Calu3 (cell line): Measurements from ENCODE around the gene TNFAIP8L3. TPM values are rescaled to one million over a fixed set of nuclear protein-coding genes. Genes with fewer than 3 reads are reported as not detected.
"Not testable (repeated sequence)": the region's sequence is repeated elsewhere in the genome, so short reads cannot be mapped to it uniquely, and the experiment has no call there.

Source experiments
- Bru-seq: library from RNA; stranded (reverse); fragments of 400-500 nt; gene quantifications from one replicate; lab custom pipeline; 2021; lab: Mats Ljungman, UMichigan
- BruChase-seq, 2 experiments: library from RNA; stranded (reverse); fragments of 400-500 nt; gene quantifications; one replicate each; lab custom pipeline; 2021; lab: Mats Ljungman, UMichigan
- BruUV-seq: library from RNA; stranded (reverse); fragments of 400-500 nt; replicated peaks from 2 replicates; lab custom pipeline; 2021; lab: Mats Ljungman, UMichigan
- CTCF ChIA-PET: fragments of 300-600 bp; sonication (Branson Sonifier 250); formaldehyde crosslinking; loops from one replicate; lab custom pipeline; 2022; ENCODE audit warnings: antibody characterized with exemption; lab: Charles Lee
- DNase-seq: peaks from one replicate; pipeline ENCODE4 v3.0.0; 2022
- H3K27ac Mint-ChIP-seq: one replicate; pipeline ENCODE4 v1.8.0; 2022; ENCODE audit warnings: mixed read lengths; ENCODE audit not compliant: unreplicated experiment
- H3K27me3 Mint-ChIP-seq: one replicate; pipeline ENCODE4 v1.8.0; 2022; ENCODE audit warnings: mixed read lengths; ENCODE audit not compliant: unreplicated experiment
- H3K36me3 Mint-ChIP-seq: one replicate; pipeline ENCODE4 v1.8.0; 2022; ENCODE audit warnings: mild to moderate bottlenecking, moderate library complexity, mixed read lengths; ENCODE audit not compliant: insufficient read depth, unreplicated experiment
- H3K4me1 Mint-ChIP-seq: one replicate; pipeline ENCODE4 v1.8.0; 2022; ENCODE audit warnings: mild to moderate bottlenecking, low read depth, mixed read lengths; ENCODE audit not compliant: unreplicated experiment
- H3K4me3 Mint-ChIP-seq: one replicate; pipeline ENCODE4 v1.8.0; 2022; ENCODE audit warnings: mild to moderate bottlenecking, low read depth, moderate library complexity, mixed read lengths; ENCODE audit not compliant: unreplicated experiment
- H3K9me3 Mint-ChIP-seq: one replicate; pipeline ENCODE4 v1.8.0; 2022; ENCODE audit warnings: low read depth, mixed read lengths; ENCODE audit not compliant: unreplicated experiment
- intact Hi-C: fragments of 100-400 bp; cut with micrococcal nuclease; formaldehyde crosslinking; loops from one replicate; pipeline ENCODE4 v1.10.0; 2022; ENCODE audit not compliant: unreplicated experiment
- long read RNA-seq: library from polyadenylated mRNA; stranded (forward); transcript quantifications from one replicate; pipeline ENCODE4 v2.0.0, GENCODE V29; 2022
- total RNA-seq: library from RNA; stranded (reverse); gene quantifications from 2 replicates; pipeline ENCODE4 v1.2.3, GENCODE V29; 2022
- TF ChIP-seq, protein P1 (sequence below): fragments of 200-600 bp; IDR thresholded peaks from one replicate; pipeline ENCODE4 v1.8.0; 2022; ENCODE audit warnings: antibody characterized with exemption; ENCODE audit not compliant: unreplicated experiment

The TNFAIP8L3 gene
- total RNA-seq (not detected in 2 replicates), Bru-seq, nascent RNA (percentile 7 among the genes with signal in this experiment), BruChase-seq, experiment 1, labeled RNA remaining after a 6-hour chase (percentile 5 among the genes with signal in this experiment), BruChase-seq, experiment 2, labeled RNA remaining after a 2-hour chase (not detected)
- long read RNA-seq, partial matches to known transcripts, result 0 of 2 reads
- long read RNA-seq, other reads (novel, unspliced or antisense), result 0 of 2 reads

DNA sequence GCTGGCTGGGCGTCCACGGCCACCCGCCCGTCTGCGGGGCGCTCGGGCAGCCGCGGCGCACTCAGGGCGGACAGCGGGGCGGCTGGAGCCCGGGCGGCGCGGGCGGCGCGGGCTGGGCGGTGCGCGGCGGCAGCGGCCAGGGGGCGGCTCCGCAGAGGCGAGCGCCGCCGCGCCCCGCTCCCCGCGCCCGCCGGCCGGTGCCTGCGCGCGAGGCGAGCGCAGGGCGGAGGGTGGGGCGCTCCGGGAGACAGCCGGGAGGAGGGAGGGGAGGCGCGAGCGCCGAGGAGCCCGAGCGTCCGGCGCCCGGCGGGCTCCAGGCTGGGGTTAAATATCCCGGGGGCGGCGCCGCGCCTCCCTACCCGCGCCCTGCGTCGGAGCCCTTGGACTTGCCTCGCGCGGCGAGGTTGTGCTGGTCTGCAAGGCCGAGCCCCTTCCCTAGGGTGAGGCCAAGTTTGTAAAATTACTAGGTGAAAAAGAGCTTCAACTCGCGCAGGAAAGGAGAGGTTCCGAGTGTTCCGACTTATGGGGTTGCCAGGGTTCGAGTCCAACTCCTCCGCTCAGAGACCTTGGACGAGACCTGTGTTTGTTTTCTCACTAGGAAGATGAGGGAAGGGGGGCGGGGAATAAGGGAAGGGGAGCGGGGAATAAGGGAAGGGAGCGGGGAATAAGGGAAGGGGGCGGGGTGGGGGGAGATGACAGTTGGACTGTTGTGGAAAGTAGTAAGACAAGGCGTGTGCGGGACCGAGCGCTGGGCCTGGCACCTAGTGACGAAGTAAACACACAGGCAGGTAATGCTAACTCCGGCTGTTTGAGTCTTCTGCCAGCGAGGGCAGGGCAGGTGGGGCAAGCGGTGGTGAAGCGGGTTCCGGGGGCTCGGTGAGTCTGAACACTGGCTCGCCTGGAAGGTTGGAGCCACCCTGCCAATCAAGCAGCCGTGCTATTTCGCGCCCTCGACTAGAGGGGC lies at the start of gene TNFAIP8L3:
Gene TNFAIP8L3 (minus strand): TSS at position 301 of the 964 bp plus-strand sequence. CDS start 311 bp downstream, outside the sequence.
- no TSS peak for BruUV-seq
- peak within 1 kb of the TSS; percentile 66 for H3K4me3 Mint-ChIP-seq
- intact Hi-C loops, result no loop called here
- TF ChIP-seq, protein P1, sequence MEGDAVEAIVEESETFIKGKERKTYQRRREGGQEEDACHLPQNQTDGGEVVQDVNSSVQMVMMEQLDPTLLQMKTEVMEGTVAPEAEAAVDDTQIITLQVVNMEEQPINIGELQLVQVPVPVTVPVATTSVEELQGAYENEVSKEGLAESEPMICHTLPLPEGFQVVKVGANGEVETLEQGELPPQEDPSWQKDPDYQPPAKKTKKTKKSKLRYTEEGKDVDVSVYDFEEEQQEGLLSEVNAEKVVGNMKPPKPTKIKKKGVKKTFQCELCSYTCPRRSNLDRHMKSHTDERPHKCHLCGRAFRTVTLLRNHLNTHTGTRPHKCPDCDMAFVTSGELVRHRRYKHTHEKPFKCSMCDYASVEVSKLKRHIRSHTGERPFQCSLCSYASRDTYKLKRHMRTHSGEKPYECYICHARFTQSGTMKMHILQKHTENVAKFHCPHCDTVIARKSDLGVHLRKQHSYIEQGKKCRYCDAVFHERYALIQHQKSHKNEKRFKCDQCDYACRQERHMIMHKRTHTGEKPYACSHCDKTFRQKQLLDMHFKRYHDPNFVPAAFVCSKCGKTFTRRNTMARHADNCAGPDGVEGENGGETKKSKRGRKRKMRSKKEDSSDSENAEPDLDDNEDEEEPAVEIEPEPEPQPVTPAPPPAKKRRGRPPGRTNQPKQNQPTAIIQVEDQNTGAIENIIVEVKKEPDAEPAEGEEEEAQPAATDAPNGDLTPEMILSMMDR, result no peak
- H3K27me3 Mint-ChIP-seq, result peaks cover 100% of the 10 kb centered on the region
- CTCF ChIA-PET, result no interaction called here
- DNase-seq, result peak; percentile 18
- H3K36me3 Mint-ChIP-seq, result no peaks in the 10 kb centered on the region
- no peaks in the 10 kb centered on the region for H3K9me3 Mint-ChIP-seq
- no peak within 1 kb of the TSS for H3K27ac Mint-ChIP-seq
- H3K4me1 Mint-ChIP-seq, result no peaks in the 10 kb centered on the region

DNA sequence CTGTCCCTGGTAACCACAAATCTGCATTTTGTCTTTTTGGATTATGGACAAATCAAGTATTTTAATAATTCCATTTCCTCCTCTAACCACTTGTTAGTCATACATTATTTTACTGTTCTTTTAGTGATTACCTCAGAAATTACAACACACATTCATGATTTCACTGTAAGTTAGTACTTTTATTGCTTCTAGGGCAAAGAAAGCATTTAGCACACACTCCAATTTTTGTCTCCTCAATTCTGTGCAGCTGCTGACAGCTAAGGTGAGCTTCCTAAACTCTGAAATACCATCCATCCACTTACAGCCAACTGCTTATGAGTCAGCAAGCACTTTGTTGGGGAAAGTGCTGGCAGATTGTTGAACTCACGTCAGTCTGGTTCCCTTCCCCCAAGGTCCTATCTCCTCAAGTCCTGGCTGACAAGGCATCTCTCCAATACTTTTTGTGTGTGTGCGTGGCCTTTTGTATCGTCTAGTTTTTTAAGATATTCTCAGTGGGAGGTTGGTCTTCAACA lies 49.4 kb upstream of the TNFAIP8L3 start:
- no peaks in the 10 kb centered on the region for H3K9me3 Mint-ChIP-seq
- no peaks in the 10 kb centered on the region for H3K36me3 Mint-ChIP-seq
- intact Hi-C loops, result no loop called here
- no peak for DNase-seq
- CTCF ChIA-PET, result no interaction called here
- BruUV-seq, result no TSS peak
- no peak overlapping the region for H3K27ac Mint-ChIP-seq
- no peaks in the 10 kb centered on the region for H3K4me1 Mint-ChIP-seq
- no peak overlapping the region for H3K4me3 Mint-ChIP-seq
- TF ChIP-seq, protein P1, result no peak
- peaks cover 32% of the 10 kb centered on the region for H3K27me3 Mint-ChIP-seq

GRCh38 chr15:51140347-51140746 lies 45.6 kb upstream of the TNFAIP8L3 start:
- H3K36me3 Mint-ChIP-seq, H3K27ac Mint-ChIP-seq, H3K4me1 Mint-ChIP-seq, H3K4me3 Mint-ChIP-seq, H3K9me3 Mint-ChIP-seq, BruUV-seq, CTCF ChIA-PET, intact Hi-C loops, DNase-seq: not testable (repeated sequence)
- peaks cover 50% of the 10 kb centered on the region for H3K27me3 Mint-ChIP-seq

GRCh38 chr15:51139091-51139490 lies 44.4 kb upstream of the TNFAIP8L3 start:
- Mint-ChIP-seq H3K4me1 (peaks cover 6% of the 10 kb centered on the region), H3K27me3 (peaks cover 58% of the 10 kb centered on the region), H3K36me3 (no peaks in the 10 kb centered on the region), H3K9me3 (no peaks in the 10 kb centered on the region), H3K27ac (no peak overlapping the region), H3K4me3 (no peak overlapping the region)
- CTCF ChIA-PET, result no interaction called here
- BruUV-seq, result no TSS peak
- DNase-seq, result no peak
- intact Hi-C loops, result no loop called here
- TF ChIP-seq, protein P1, result no peak
